A172 (cell line): Measurements from ENCODE around the gene STPG2. TPM values are rescaled to one million over a fixed set of nuclear protein-coding genes. Genes with fewer than 3 reads are reported as not detected.
A peak's percentile ranks its signal among the peaks of the same experiment; 100 is the strongest.
"Not testable (repeated sequence)": the region's sequence is repeated elsewhere in the genome, so short reads cannot be mapped to it uniquely, and the experiment has no call there.

Experiments used
- DNase-seq: peaks from one replicate; pipeline ENCODE4 v3.0.0-alpha.2; 2015; ENCODE audit warnings: low spot score
- total RNA-seq: library from RNA; depleted of rRNA; stranded (reverse); fragments of >200 nt; shearing (Covaris generic); gene quantifications from 2 replicates; pipeline ENCODE4 v1.2.3, GENCODE V29; 2014

Gene STPG2
- total RNA-seq, 1 experiment from 2014 or later: 0.19 TPM

DNA sequence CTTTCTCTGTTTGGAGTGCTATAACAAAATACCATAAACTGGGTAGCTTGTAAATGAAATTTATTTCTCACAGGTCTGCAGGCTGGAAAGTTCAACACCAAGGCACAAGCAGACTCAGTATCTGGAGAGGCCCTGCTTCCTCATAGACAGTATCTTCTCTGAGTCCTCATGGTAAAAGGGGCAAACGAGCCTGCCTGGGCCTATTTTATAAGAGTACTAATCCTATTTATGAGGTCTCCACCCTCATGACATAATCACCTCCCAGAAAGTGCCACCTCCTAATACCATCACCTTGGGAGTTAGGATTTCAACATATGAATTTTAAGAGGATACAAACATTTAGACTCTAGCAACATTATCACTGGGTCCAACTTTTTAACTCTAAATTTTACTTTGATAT is 200.3 kb downstream of the STPG2 start:
- no peak for DNase-seq

DNA sequence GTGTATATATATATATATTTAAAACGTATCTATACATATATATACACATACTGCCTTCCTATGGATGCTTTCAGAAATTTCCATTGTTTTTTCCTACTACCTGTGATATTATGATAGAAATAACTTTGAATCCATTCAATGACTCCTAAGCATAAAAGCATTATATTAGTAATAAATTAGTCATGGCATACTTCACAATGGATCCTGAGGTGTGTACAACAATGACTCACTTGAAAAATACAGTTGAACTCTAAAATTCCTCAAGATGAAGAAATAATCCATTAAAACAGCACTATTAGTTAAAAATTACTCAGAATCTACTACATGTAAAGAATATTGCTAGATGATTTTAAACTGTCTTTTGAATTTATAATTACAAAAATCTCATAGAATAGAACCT is 201.1 kb downstream of the STPG2 start:
- DNase-seq: peak; percentile 1

DNA sequence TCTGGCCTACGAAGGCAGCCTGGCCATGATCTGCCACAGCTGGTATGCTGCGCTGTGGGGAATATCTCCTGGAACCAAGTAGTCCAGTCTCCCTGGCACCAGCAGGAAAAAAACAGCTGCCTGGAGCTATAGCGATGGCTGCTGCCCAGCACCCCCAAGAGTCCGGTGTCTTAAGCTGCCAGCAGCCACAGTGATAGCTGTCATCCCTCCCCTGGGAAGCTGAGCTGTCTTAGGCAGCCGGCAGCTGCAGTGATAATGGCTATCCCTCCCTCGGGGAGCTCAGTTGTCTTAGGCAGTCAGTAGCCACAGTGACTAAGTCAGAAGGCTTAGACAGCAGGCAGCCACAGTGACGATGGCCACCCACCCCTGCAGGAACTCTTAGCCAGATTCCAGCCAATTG is 205.1 kb downstream of the STPG2 start:
- no peak for DNase-seq

DNA sequence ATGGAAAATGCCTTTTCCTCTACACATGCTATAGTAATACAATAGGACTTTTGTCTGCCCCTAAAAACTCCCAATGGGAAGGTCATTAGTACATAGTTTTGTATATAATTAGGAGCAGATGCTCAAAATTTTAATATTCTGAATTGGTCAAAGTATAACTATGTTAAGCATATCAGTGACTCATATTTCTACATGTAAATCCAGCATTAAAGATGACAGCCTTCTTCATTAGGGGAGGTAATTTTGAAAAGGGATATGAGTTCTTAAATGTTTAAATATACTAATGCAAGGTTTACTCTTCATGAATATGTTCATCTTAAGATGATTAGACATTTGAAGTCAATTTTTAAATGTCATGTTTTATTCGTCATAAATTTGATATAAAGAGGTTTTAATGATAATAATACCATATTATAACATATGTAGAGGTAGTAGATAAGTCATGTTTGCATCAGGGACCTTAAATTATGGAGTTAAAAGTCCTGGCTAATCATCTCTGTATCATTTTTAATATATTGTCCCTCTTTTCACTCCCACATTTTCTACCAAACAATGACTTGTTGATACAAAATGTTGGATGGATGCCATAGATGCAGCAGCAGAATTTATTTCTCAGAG is 218.8 kb downstream of the STPG2 start:
- no peak for DNase-seq

DNA sequence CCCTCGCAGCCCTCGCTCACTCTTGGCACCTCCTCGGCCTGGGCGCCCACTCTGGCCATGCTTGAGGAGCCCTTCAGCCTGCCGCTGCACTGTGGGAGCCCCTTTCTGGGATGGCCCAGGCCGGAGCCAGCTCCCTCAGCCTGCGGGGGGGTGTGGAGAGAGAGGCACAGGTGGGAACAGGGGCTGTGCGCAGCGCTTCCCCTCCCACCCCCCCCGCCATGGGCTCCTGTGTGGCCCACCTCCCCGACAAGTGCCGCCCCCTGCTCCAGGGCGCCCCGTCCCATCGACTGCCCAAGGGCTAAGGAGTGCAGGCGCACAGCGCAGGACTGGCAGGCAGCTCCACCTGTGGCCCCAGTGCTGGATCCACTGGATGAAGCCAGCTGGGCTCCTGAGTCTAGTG is 220.2 kb downstream of the STPG2 start:
- no peak for DNase-seq

DNA sequence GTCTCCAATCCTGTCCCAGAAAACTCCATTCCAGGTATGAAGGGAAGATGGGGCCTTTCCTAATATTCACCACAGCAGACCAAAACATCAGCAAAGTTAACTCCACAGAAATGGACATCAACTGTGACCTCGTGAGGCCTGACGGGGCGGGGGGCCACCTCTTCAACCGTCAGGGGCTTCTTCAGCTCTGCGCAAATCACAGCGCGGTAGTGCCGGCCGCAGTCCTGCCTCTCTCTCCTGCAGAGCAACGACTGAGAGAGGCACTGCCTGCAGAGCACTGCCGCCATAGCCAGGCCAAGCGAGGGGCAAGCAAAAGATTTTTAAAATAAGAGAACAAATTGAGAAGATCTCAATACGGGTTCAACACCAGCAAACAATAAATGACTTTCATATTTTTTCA is 226.2 kb downstream of the STPG2 start:
- no peak for DNase-seq

DNA sequence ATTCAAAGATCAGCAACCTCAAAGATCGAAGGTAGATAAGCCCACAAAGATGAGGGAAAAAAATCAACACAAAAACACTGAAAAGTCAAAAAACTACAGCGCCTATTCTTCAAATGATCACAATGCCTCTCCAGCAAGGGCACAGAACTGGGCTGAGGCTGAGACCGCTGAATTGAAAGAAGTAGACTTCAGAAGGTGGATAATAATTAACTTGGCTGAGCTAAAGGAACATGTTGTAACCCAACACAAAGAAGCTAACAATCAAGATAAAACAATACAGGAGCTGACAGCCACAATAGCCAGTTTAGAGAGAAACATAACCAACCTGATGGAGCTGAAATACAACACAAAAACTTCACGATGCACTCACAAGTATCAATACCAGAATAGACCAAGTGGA is 231.1 kb downstream of the STPG2 start:
- DNase-seq: no peak

DNA sequence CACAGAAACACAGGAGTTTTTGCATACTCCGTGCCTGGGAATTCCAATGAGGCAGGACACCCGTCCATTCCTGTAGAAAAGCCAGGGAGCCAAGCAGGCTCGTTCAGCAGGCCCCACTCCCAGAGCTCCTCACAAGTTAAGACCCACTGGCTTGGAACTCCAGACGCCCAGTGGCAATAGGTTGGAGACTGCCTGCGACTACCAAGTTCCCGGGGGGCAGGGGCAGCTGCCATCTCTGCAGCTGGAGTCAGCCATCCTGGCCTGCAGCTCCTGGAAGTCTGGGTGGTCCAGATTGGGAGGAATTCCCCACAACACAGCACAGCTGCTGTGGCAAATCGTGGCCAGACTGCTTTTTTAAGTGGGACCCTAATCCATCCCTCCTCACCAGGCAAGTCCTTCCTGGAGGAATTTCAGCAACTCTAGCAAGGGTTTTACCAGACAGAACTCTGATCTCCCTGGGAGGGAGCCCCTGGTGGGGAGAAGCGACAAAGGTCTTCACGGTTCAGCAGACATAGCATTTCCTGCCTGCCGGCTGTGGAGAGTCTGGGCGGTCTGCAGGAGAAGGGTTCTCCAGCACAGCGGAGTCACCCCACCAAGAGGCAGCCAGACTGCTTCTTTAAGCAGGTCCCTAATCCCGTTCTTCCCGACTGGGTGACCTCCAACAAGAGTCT is 231.9 kb downstream of the STPG2 start:
- no peak for DNase-seq

DNA sequence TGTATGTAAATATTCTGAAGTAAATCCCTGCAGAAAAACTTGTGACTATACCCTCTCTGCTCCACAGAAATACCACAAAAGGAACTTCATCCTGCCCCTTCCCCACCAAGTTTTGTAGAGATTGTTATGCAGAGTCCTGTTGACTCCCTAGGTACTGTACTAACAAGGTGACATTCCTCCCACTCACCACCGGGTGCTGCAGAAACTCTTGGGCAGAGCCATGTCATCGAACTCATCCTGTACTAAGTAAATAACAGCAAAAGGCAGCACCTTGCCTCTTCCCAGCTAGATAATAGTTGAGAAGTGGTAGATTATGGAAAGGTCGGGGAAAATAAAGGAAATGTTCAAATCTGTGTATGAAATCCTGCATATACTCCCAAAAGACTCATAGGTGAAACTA is 233.3 kb downstream of the STPG2 start:
- DNase-seq: no peak

DNA sequence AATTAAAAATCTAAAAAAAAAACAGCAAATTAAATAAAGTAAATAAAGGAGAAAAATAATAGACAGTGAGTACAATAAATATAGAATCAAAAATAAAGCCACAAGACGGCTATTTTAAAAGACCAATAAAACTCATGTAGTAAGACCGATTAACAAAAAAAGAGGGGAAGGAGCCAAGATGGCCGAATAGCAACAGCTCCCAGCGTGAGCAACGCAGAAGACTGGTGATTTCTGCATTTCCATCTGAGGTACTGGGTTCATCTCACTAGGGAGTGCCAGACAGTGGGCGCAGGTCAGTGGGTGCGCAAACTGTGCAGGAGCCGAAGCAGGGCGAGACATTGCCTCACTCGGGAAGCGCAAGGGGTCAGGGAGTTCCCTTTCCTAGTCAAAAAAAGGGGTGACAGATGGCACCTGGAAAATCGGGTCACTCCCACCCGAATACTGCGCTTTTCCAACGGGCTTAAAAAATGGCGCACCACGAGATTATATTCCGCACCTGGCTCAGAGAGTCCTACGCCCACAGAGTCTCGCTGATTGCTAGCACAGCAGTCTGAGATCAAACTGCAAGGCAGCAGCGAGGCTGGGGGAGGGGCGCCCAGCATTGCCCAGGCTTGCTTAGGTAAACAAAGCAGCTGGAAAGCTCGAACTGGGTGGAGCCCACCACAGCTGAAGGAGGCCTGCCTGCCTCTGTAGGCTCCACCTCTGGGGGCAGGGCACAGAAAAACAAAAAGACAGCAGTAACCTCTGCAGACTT is 239.7 kb downstream of the STPG2 start:
- not testable (repeated sequence) for DNase-seq

DNA sequence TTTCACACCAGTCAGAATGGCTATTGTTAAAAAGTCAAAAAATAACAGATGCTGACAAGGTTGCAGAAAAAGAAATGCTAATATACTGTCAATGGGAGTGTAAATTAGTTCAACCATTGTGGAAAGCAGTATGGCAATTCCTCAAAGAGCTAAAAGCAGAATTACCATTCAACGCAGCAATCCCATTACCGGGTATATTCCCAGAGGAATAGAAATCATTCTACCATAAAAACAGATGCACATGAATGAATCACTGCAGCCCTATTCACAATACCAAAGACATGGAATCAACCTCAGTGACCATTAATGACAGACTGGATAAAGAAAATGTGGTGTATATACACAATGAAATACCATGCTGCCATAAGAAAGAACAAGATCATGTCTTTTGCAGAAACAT is 243.0 kb downstream of the STPG2 start:
- no peak for DNase-seq

DNA sequence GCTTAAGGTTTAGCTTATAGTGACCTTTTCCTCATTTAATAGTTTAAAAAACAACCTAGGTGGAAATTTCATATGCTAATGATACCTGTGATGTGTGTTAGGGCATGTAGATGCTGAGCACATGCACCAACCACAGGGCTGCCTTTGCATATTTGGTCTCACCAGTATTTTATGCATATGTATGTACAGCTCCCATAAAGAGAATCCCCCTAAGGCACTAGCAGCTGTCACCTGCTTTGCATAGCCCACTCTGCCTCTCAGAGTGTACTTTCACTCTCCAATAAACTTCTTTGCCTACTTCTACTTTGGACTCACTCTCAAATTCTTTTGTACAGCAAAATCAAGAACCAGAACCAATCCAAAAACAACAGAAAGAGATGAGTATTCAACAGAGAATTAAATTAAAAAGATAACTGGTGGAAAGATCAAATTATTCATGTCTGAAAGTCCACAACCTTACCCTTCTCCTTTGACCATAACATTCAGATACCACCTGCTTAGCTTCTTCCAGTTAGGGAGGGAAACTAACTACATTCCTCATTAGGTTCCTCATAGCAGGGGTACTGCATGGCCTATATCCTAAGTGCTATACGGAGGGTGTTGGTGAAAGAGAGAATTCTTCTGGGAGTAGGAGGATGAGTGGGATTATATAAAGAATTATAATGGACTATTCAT is 250.5 kb downstream of the STPG2 start:
- no peak for DNase-seq

DNA sequence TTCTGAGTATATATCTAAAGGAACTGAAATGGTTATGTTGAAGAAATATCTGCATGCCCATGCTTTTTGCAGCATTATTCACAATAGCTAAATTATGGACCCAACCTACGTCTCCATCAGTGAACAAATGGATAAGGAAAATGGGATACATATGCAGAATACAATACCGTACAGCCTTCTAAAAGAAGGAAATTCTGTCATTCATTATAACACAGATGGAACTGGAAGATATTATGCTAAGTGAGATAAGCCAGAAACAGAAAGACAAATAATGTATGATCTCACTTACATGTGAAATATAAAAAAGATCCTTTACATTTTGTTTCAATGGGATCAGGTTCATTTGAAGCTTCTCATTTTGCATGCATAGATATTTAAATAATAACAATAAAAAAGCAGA is 263.3 kb downstream of the STPG2 start:
- no peak for DNase-seq

DNA sequence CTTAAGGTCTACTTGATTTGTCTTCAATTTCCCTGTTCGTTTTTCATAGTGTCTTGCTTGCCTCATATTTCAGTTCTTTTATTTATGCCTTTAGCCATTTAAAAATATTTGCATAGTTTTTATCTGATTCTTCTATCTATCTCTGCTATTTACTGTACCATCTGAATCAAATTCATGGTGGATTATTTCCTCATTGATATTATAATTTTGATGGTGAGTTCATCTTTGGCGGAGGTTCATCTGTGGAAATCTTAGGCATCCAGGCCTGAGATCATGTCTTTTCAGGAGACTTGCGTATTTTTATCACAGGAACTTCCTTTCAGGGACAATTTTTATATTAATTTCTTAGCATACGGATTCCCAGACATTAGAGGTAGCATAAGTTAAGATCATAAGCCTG is 275.2 kb downstream of the STPG2 start:
- DNase-seq: no peak

DNA sequence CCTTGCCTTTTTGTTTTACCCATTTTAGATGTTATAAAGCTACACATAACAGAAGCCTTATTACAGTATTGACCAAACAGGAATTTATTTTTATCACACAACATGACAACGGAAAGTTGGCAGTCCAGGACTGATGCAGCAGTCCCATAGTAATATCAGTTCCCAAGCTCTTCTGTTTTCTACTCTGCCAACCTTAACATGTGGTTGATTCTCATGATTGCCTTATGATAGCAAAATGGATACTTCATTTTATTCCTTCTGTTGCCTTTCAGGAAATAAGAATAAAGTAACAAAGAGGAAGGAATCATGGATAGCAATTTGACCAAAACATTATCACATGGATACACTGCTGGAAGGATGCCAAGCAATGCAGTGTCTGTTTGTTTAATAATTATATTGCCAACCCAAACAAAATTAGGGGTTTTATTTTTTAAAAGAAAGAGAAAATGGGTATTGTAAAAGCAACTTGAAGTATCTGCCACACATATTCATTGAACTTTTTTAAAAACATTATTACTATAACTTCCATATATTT is 275.7 kb downstream of the STPG2 start:
- no peak for DNase-seq

DNA sequence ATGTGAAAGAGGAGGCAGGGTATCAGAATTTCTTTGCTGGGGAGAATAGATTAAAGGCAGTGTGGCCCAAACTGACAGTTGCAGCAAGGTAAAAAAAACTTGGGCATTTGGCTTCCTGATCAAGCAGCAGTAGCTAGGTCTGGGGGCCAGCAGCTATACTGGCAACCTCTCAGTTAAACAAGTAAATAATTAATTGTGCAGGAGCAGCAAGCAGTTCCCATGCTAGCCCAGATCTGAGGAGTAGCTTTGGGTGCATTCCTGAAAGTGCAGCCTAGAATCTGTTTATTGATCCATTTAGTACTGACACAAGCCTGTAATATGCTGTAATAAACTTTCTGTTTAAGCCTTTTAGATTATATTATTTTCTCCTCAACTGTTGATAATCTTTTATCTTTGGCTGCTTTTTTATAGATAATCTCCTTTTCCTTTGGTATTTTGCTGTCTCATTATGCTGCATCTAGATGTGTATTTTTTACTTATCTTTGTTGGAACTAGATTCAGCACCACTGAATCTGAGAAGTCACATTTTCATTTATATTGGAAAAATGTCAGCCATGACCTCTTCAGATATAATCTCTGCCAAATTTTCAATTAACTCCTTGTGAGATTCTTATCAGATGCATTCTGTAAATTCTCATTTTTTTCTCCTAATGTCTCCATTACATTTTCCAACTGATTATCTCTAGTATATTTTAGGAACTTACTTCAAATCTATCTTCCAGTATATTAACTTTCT is 276.3 kb downstream of the STPG2 start:
- DNase-seq: no peak

DNA sequence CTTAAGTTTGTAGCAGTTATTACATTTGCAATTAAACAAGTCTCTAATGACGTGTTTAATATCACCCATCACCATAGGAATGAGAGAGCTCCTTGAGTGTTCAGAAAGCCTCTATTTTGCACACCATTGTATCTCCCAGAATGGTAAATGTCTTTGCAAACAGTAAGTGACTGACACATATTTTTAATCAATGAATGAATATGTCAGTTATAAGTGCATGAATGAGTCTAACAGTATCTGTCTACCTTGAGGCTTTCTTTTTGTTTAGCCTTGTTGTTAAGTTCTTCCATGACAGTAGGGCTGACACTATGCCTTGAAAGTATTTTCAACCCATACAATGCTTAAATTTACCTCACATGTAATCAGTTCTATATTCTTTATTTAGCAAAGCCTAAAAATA is 292.2 kb downstream of the STPG2 start:
- DNase-seq: no peak

DNA sequence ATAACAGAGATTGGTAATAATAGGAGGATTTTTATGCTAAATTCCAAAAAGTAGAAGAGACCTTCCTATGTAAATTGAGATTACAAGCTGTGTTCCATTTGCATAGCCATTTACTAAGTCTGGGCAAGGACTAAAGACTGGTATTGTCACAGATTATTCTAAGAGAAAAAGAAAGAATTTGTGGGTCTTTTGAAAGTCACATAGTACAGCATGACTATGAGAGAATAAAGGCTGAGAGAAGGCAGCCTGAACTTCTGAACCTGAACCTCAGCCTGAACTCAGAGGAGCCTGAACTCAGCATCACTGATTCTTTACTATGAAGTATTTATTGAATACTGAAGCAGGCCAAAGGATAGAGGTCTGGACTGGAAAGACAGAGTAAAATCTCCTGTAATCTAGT is 297.5 kb downstream of the STPG2 start:
- DNase-seq: no peak

DNA sequence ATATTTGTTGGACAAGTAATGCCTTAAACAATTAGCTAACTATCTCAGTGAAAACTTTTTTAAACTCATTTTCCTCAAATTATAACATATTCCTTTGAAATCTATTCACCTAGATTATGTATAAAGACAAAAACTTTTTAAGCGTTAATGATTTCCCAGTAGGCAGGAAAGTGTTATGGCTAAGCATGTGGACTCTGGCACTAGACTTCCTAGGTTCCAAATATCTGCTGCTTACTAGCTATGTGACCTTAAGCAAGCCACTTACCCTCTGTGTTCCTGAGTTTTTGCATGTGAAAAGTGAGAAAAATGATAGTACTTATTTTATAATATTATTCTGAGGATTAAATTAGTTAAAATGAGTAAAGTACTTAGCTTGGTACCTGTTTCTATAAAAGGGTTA is 301.8 kb downstream of the STPG2 start:
- no peak for DNase-seq

DNA sequence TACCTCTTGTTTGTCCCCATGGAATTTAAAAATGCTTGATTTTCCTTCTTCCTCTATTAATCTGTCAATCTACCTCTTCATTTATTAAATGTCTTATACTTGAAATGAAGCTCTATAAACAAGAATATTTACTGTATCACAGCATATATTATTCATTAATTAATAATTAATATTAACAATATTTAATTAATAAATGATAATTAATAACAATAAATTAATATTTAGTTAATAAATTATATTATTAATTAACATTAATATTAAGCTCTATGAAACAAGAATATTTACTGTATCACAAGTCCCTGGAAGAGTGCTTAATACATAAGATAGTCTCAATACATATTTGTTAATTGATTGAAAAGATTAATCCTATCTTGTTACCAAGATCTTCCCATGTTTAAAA is 306.6 kb downstream of the STPG2 start:
- no peak for DNase-seq

DNA sequence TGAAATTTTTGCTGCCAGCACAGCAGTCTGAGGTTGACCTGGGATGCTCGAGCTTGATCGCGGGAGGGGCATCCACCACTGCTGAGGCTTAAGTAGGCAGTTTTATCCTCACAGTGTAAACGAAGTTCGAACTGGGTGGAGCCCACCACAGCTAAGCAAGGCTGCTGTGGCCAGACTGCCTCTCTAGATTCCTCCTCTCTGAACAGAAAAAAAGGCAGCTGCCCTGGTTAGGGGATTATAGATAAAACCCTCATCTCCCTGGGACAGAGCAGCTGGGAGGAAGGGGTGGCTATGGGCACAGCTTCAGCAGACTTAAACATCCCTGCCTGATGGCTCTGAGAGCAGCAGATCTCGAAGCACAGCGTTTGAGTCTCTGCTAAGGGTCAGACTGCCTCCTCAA is 314.6 kb downstream of the STPG2 start:
- no peak for DNase-seq

DNA sequence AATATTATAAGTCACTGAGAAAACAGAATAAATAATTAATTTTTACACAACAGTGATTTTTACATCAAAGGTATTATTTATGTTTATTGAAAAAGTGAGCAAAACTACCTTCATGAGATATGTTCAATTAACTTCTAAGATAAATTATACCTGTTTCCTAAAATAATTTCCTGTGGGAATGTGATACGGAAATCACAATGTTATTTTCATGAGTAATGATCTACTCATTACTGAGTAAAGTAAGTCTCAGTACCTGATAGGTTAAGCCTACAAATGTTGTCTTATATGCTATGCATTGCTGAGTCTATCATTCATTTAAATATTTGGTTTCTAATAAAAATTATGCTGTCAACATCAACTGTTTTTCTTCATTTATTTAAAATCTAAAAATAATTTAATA is 324.0 kb downstream of the STPG2 start:
- DNase-seq: no peak
